ENCODE results near the gene FAM187B. TPM values are rescaled to one million over a fixed set of nuclear protein-coding genes. Genes with fewer than 3 reads are reported as not detected.

FAM187B gene
- total RNA-seq, 1 experiment from 2014 or later = not detected

GRCh38 chr19:35249848-35250711 lies 21.5 kb upstream of the FAM187B start:
- peaks cover 0 to 3% of the 10 kb centered on the region in 2 experiments; a peak in 1 of 5 replicates for H3K9me3 Mint-ChIP-seq
- H4K8ac ChIP-seq (replicated peaks; ENCODE audit: insufficient read length, low read depth, low read length) = no peak overlapping the region
- no peak overlapping the region for H2BK5ac ChIP-seq (ENCODE audit: insufficient read length, low read length)
- H3K4me3 Mint-ChIP-seq = peak overlapping the region; percentile 99 to 100
- H4K20me1 ChIP-seq (ENCODE audit: control insufficient read depth, insufficient read depth, insufficient read length) = peaks cover 6% of the 10 kb centered on the region
- peaks cover 39 to 58% (median 55%) of the 10 kb centered on the region in 3 experiments for H3K36me3 Mint-ChIP-seq (ENCODE audit: insufficient read depth in 1 of 3, low read depth in 3 of 3)
- H3K79me1 ChIP-seq (ENCODE audit: insufficient read depth, low read depth, low read length, poor library complexity, severe bottlenecking) = peaks cover 11% of the 10 kb centered on the region
- H3K9ac ChIP-seq (ENCODE audit: extremely low read depth, insufficient read length, low read length) = peak overlapping the region; percentile 99
- peaks cover 15% of the 10 kb centered on the region; the same call in 1 of the 2 replicates for H3K79me2 ChIP-seq (ENCODE audit: insufficient read depth, low read length)
- H3K4me1 ChIP-seq (ENCODE audit: insufficient read depth, low read length) = no peaks in the 10 kb centered on the region; the same call in 1 of the 2 replicates
- no peak overlapping the region for H3K27ac ChIP-seq (ENCODE audit: insufficient read length, low read depth, low read length)
- H3K23me2 ChIP-seq (ENCODE audit: insufficient read length, low read depth, low read length, poor library complexity, severe bottlenecking) = peaks cover 7% of the 10 kb centered on the region
- H2BK120ac ChIP-seq (ENCODE audit: low read depth, low read length, poor library complexity, severe bottlenecking) = no peak overlapping the region
- H3K4ac ChIP-seq (ENCODE audit: low read depth, low read length) = no peak overlapping the region
- no peak for TF ChIP-seq CTCF (conservative IDR thresholded peaks at IDR 0.05)
- H3K4me1 Mint-ChIP-seq = peaks cover 38 to 40% of the 10 kb centered on the region in 2 experiments
- no peak overlapping the region for H2BK15ac ChIP-seq (ENCODE audit: low read depth, low read length)
- peak overlapping the region in 2 of 3 experiments; percentile 100; a peak in 4 of 7 replicates for H3K27ac Mint-ChIP-seq
- no peaks in the 10 kb centered on the region; the same call in 1 of the 2 replicates for H3K27me3 Mint-ChIP-seq (ENCODE audit: low read depth)
- no peak overlapping the region for H3K14ac ChIP-seq (ENCODE audit: insufficient read depth, low read length)
- no peaks in the 10 kb centered on the region for H3K9me3 ChIP-seq (ENCODE audit: control insufficient read depth, low read depth, low read length)
- peak overlapping the region; percentile 67 for H3K4me2 ChIP-seq (ENCODE audit: insufficient read depth, insufficient read length, low read length)
- no peak overlapping the region for H3K18ac ChIP-seq (ENCODE audit: insufficient read length, low read depth, low read length)
- no peak overlapping the region for H2AK5ac ChIP-seq (ENCODE audit: insufficient read length, low read length)
- H4K91ac ChIP-seq (ENCODE audit: insufficient read length, low read depth, low read length) = no peak overlapping the region
- H4K5ac ChIP-seq (ENCODE audit: insufficient read length, low read depth, low read length) = no peak overlapping the region
- WGBS (ENCODE audit: extremely low coverage, insufficient read length, low lambda C conversion rate) = no CpG with 5 or more reads among the region's 34 CpGs
- no peak overlapping the region for H2AFZ ChIP-seq (ENCODE audit: low read length)
- H3K56ac ChIP-seq (ENCODE audit: insufficient read length, low read depth, low read length) = no peak overlapping the region
- H2BK12ac ChIP-seq (ENCODE audit: insufficient read length, low read depth, low read length) = no peak overlapping the region
- peak; percentile 24 for DNase-seq
- no peak overlapping the region for H3K23ac ChIP-seq (ENCODE audit: insufficient read length, low read depth, low read length)
- H3K27me3 ChIP-seq (ENCODE audit: insufficient read depth, low read length) = no peaks in the 10 kb centered on the region
- H3T11ph ChIP-seq (ENCODE audit: low read length) = no peak overlapping the region
- H2BK20ac ChIP-seq (ENCODE audit: low read depth, low read length, poor library complexity, severe bottlenecking) = no peak overlapping the region

Measured in H9 (cell line).